ENCODE data around the gene UBTF. TPM values are rescaled to one million over a fixed set of nuclear protein-coding genes. Genes with fewer than 3 reads are reported as not detected.

The UBTF gene
- total RNA-seq, 1 experiment from 2014 or later: 57.5 TPM

GRCh38 chr17:44197980-44198720 lies 21.3 kb downstream of the UBTF start:
- DNase-seq (ENCODE audit: low read depth): peak; percentile 57

GRCh38 chr17:44197107-44197506 lies 22.4 kb downstream of the UBTF start:
- DNase-seq (ENCODE audit: low read depth): no peak

GRCh38 chr17:44193326-44194084 lies 26.0 kb downstream of the UBTF start:
- DNase-seq (ENCODE audit: low read depth): no peak

- DNase-seq (ENCODE audit: low read depth): no peak
Observed at GRCh38 chr17:44192750-44193149, 26.7 kb downstream of the UBTF start.

GRCh38 chr17:44191941-44192496 lies 27.5 kb downstream of the UBTF start:
- no peak for DNase-seq (ENCODE audit: low read depth)

GRCh38 chr17:44191369-44191768 lies 28.1 kb downstream of the UBTF start:
- DNase-seq (ENCODE audit: low read depth): no peak

- no peak for DNase-seq (ENCODE audit: low read depth)
Observed at GRCh38 chr17:44190481-44190880, 29.0 kb downstream of the UBTF start.

GRCh38 chr17:44188576-44189403 lies 30.7 kb downstream of the UBTF start:
- no peak for DNase-seq (ENCODE audit: low read depth)

- DNase-seq (ENCODE audit: low read depth): no peak
Observed at GRCh38 chr17:44187131-44187899, 32.2 kb downstream of the UBTF start.

GRCh38 chr17:44186307-44187130 lies 33.0 kb downstream of the UBTF start, which contains the start of gene TMUB2:
TMUB2 (plus strand) TSS chr17:44186972; CDS start chr17:44187709, 737 bp downstream.
- DNase-seq (ENCODE audit: low read depth): peak; percentile 98

GRCh38 chr17:44184212-44184810 lies 35.2 kb downstream of the UBTF start:
- no peak for DNase-seq (ENCODE audit: low read depth)

- no peak for DNase-seq (ENCODE audit: low read depth)
Observed at GRCh38 chr17:44183024-44183423, 36.5 kb downstream of the UBTF start.

GRCh38 chr17:44178133-44178532 lies 41.3 kb downstream of the UBTF start:
- no peak for DNase-seq (ENCODE audit: low read depth)

- no peak for DNase-seq (ENCODE audit: low read depth)
Observed at GRCh38 chr17:44177640-44178039, 41.8 kb downstream of the UBTF start.

GRCh38 chr17:44176671-44177501 lies 42.6 kb downstream of the UBTF start:
- no peak for DNase-seq (ENCODE audit: low read depth)

GRCh38 chr17:44176257-44176656 lies 43.2 kb downstream of the UBTF start:
- no peak for DNase-seq (ENCODE audit: low read depth)

GRCh38 chr17:44174427-44174826 lies 45.0 kb downstream of the UBTF start:
- DNase-seq (ENCODE audit: low read depth): no peak

- DNase-seq (ENCODE audit: low read depth): no peak
Observed at GRCh38 chr17:44171931-44172455, 47.5 kb downstream of the UBTF start.

Data from M059J (cell line).